A172 (cell line): ENCODE results near the gene LARGE1. TPM values are rescaled to one million over a fixed set of nuclear protein-coding genes. Genes with fewer than 3 reads are reported as not detected.

Experiments used
- DNase-seq: peaks from one replicate; pipeline ENCODE4 v3.0.0-alpha.2; 2015; ENCODE audit warnings: low spot score
- total RNA-seq: library from RNA; depleted of rRNA; stranded (reverse); fragments of >200 nt; shearing (Covaris generic); gene quantifications from 2 replicates; pipeline ENCODE4 v1.2.3, GENCODE V29; 2014

Gene LARGE1
- total RNA-seq, 1 experiment from 2014 or later: 4.9 TPM

- DNase-seq: peak; percentile 33
Observed at GRCh38 chr22:33240888-33241475, 679.3 kb downstream of the LARGE1 start.

- DNase-seq: no peak
Observed at GRCh38 chr22:33232071-33232470, 688.2 kb downstream of the LARGE1 start.

GRCh38 chr22:33227791-33228190, 692.5 kb downstream of the LARGE1 start:
- no peak for DNase-seq

GRCh38 chr22:33224841-33225240, 695.4 kb downstream of the LARGE1 start:
- no peak for DNase-seq
